ENCODE results near the gene C14orf39.

- no peak for TF ChIP-seq CTCF (IDR thresholded peaks at IDR 0.05; ENCODE audit: insufficient read depth, low read length, poor library complexity, severe bottlenecking)
- TF ChIP-seq EZH2phosphoT487 (conservative IDR thresholded peaks at IDR 0.05; ENCODE audit: low read length): no peak
These were observed 16.7 kb upstream of the C14orf39 start for GRCh38 chr14:60502541-60502940.

Measured in SU-DHL-6 (cell line).